Suppressor macrophage (primary cell): Measurements from ENCODE around the gene ABCA4.

Experiments
- DNase-seq, 4 experiments: peaks; one replicate each; pipeline ENCODE4 v3.0.0-alpha.2; 2020 to 2022

ABCA4 gene

GRCh38 chr1:94050254-94050653 is 70.7 kb downstream of the ABCA4 start:
- DNase-seq: no peak

GRCh38 chr1:94049791-94050190 is 71.2 kb downstream of the ABCA4 start:
- DNase-seq: no peak

GRCh38 chr1:94048413-94049164 is 72.4 kb downstream of the ABCA4 start:
- no peak for DNase-seq

- no peak for DNase-seq
Measured at GRCh38 chr1:94047949-94048348, 73.0 kb downstream of the ABCA4 start.

- DNase-seq: peak; percentile 57 to 74 (median 68)
Measured at GRCh38 chr1:94045465-94046056, 75.4 kb downstream of the ABCA4 start.

- no peak for DNase-seq
Measured at GRCh38 chr1:94044891-94045290, 76.1 kb downstream of the ABCA4 start.

GRCh38 chr1:94044290-94044790 is 76.6 kb downstream of the ABCA4 start:
- peak in 3 of 4 experiments; percentile 37 to 51 (median 43) for DNase-seq

- no peak for DNase-seq
Measured at GRCh38 chr1:94043738-94044289, 77.1 kb downstream of the ABCA4 start.

GRCh38 chr1:94042388-94042787 is 78.6 kb downstream of the ABCA4 start:
- DNase-seq: no peak

GRCh38 chr1:94039871-94040569 is 80.9 kb downstream of the ABCA4 start:
- DNase-seq: no peak

GRCh38 chr1:94039514-94039870 is 81.5 kb downstream of the ABCA4 start:
- DNase-seq: peak; percentile 75 to 87 (median 84)

- DNase-seq: no peak
Measured at GRCh38 chr1:94038511-94038910, 82.4 kb downstream of the ABCA4 start.

GRCh38 chr1:94037392-94038229 is 83.3 kb downstream of the ABCA4 start:
- DNase-seq: peak in 2 of 4 experiments; percentile 17 to 39

- peak in 1 of 4 experiments; percentile 18 for DNase-seq
Measured at GRCh38 chr1:94036730-94037129, 84.2 kb downstream of the ABCA4 start.

GRCh38 chr1:94033849-94034248 is 87.1 kb downstream of the ABCA4 start:
- DNase-seq: peak in 1 of 4 experiments; percentile 17

GRCh38 chr1:94032637-94033036 is 88.3 kb downstream of the ABCA4 start:
- no peak for DNase-seq

- DNase-seq: no peak
Measured at GRCh38 chr1:94031591-94031990, 89.4 kb downstream of the ABCA4 start.

GRCh38 chr1:94031154-94031553 is 89.8 kb downstream of the ABCA4 start:
- DNase-seq: no peak

GRCh38 chr1:94029130-94029993 is 91.6 kb downstream of the ABCA4 start:
- no peak for DNase-seq

- no peak for DNase-seq
Measured at GRCh38 chr1:94027721-94028515, 93.0 kb downstream of the ABCA4 start.
